ENCODE data around the gene HIPK3.

The HIPK3 gene

DNA sequence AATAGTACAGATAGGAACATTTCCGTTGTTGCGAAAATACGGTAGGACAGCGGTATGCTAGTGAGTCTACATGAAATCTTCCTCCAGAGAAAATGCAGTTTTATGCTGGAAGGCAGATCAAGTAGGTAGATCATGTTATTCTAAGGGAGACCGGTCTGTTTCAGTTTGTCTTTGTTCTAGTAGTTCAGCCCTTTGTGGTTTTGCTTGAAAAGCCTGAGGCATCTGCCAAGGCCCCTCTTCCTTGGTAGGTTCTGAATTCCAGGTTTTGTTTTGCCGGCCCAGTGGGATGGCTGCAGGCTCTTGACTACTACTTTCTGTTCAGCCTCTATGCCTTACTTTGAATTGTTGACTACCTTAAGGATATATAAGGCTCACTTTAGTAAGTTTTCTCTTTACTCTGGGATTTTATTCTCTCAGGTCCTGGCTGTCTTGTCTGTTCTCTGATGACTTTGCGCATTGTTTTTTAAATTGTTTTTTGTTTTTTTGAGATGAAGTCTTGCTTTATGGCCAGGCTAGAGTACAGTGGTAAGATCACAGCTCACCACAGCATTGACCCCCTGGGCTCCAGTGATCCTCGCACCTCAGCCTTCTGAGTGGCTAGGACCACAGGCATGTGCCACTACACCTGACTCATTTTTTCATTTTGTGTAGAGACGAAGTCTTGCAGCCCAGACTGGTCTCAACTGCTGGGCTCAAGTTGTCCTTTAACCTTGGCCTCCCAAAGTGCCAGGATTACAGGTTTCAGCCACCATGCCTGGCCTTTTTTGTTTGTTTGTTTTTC, 53.7 kb downstream of the HIPK3 start:
- TF ChIP-seq, protein P1, sequence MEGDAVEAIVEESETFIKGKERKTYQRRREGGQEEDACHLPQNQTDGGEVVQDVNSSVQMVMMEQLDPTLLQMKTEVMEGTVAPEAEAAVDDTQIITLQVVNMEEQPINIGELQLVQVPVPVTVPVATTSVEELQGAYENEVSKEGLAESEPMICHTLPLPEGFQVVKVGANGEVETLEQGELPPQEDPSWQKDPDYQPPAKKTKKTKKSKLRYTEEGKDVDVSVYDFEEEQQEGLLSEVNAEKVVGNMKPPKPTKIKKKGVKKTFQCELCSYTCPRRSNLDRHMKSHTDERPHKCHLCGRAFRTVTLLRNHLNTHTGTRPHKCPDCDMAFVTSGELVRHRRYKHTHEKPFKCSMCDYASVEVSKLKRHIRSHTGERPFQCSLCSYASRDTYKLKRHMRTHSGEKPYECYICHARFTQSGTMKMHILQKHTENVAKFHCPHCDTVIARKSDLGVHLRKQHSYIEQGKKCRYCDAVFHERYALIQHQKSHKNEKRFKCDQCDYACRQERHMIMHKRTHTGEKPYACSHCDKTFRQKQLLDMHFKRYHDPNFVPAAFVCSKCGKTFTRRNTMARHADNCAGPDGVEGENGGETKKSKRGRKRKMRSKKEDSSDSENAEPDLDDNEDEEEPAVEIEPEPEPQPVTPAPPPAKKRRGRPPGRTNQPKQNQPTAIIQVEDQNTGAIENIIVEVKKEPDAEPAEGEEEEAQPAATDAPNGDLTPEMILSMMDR (IDR thresholded peaks at IDR 0.05; ENCODE audit: low read depth, low read length), result no peak
- no peak overlapping the region for H3K4me3 ChIP-seq (ENCODE audit: low read depth, low read length)

DNA sequence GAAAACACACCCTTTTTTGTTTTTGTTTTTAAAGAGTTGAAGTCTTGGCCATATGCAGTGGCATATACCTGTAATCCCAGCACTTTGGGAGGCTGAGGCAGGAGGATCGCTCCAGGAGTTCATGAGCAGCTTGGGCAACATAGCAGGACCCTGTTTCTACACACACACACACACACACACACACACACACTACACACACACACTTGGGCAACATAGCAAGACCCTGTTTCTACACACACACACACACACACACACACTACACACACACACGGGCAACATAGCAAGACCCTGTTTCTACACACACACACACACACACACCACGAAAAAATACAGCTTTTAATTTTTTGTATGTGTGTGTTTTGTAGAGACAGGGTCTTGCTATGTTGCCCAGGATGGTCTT, 54.5 kb downstream of the HIPK3 start:
- TF ChIP-seq, protein P1 (IDR thresholded peaks at IDR 0.05; ENCODE audit: low read depth, low read length), result no peak

DNA sequence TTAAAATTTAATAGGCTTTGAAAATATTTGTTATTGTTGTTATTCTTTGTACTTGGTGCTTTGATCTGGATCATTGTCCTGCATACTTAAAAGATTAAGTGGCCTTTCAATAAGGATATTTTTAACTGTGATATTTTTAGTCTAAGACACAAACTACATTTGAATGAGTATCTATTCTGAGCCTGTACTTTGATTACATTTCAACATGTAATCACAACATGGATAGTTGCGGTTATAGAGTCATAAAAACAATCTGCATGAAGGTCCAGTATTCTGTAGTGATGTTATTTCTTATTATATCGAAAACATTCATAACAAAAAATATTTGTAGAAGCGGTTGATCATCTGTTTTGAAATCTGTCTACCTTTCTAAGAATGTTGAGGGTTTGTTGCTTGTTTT, 58.6 kb downstream of the HIPK3 start:
- H3K4me3 ChIP-seq (ENCODE audit: low read depth, low read length), result no peak overlapping the region
- TF ChIP-seq, protein P1 (IDR thresholded peaks at IDR 0.05; ENCODE audit: low read depth, low read length), result no peak

More for the DNA sequence above, 54.5 kb downstream of the HIPK3 start:
- H3K4me3 ChIP-seq (ENCODE audit: low read depth, low read length), result no peak overlapping the region

DNA sequence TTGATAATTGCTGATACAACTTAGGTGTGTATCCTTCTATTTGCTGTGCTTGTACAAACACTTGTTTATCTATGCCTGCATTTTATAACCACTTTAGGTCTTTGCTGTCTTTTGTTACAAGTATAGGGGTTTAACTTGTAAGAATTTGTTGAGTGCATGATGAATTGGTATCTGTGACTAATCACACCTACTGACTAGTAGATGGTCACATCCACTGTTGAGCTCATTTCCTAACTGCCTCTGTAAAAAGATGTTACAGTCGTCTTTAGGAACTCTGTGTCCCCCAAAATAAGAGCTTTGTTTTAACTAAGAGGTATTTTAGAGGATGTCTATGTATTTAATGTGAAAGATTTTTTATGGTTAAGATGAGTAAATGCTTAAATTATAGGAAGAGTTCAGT, 60.5 kb downstream of the HIPK3 start:
- H3K4me3 ChIP-seq (ENCODE audit: low read depth, low read length), result no peak overlapping the region
- TF ChIP-seq, protein P1 (IDR thresholded peaks at IDR 0.05; ENCODE audit: low read depth, low read length), result no peak

DNA sequence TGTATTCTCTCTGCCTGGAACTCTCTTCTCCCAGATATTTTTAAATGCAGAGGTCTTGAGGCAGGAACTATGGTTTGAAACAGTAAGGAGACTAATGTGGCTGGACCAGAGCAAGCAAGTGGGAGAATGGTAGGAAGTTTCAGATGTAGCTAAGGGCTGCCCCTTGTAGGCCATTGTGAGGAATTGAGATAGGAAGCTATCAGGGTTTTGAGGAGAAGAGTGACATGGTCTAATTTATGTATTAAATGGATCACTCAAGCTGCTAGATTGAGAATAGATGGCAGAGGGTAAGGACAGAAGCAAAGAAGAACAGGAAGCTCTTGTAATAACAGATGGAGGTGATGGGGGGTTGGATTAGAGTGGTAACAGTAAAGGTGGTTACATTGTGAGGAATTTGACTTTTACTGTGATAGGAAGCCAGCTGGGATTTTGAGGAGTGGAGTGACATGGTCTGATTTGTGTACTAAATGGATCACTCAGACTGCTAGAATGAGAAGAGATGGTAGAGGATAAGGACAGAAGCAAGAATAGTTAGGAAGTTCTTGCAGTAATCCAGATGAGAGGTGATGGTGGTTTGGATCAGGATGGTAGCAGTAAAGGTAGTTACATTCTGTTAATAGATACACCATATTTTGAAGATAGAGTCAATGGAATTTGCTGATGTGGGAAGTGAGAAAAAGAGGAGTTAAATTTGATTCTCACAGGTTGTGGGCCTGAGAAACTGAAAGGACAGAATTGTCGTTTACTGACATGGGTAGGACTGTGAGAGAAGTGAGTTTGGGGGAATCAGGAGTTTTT, 63.0 kb downstream of the HIPK3 start:
- no peak overlapping the region for H3K4me3 ChIP-seq (ENCODE audit: low read depth, low read length)

DNA sequence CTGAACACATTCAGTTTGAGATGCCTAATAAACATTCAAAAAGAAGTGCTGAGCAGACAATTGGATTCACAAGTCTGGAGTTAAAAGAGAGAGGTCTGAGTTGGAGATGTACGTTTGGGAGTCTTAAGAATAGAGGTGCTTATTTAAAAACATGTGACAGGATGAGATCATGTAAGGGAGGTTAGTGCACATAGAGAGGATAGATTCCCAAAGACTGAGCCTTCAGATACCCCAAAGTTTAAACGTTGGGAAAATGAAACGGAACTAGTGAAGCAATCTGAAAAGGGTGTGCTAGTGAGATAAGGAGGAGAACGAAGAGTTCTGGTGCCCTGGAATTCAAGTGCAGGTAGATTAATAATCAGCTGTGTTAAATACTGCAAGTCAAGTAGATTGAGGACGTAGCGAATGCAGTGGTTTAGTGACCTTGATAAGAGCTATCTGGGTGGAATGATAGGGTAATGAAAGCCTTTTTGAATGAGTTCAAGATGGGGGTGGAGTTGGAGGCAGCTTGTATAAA, 63.7 kb downstream of the HIPK3 start:
- H3K4me3 ChIP-seq (ENCODE audit: low read depth, low read length), result no peak overlapping the region
- TF ChIP-seq, protein P1 (IDR thresholded peaks at IDR 0.05; ENCODE audit: low read depth, low read length), result no peak

More for the DNA sequence above, 63.0 kb downstream of the HIPK3 start:
- TF ChIP-seq, protein P1 (IDR thresholded peaks at IDR 0.05; ENCODE audit: low read depth, low read length), result no peak

DNA sequence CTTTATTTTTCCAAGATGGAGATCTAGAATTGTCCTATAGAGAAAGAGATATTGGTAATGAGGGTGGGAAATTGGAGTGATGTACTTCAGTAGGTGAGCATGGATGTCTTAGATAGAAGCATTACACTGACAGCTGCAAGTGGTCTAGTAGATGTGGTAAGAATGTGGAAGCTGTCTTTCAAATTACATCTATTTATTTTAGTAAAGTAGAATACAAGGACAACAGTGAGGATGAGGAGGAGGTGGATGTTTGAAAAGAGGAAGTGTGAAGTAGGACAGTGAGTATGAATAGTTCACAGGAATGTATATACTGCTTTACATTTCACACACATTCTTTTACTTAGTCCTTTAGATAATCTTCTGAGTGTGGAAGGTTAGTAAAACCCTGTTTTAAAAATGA, 64.2 kb downstream of the HIPK3 start:
- H3K4me3 ChIP-seq (ENCODE audit: low read depth, low read length), result no peak overlapping the region
- TF ChIP-seq, protein P1 (IDR thresholded peaks at IDR 0.05; ENCODE audit: low read depth, low read length), result no peak
